Cardiac fibroblast (primary cell): Measurements from ENCODE around the gene LTB.

Source experiments
- DNase-seq, 2 donors: peaks; one replicate each; pipeline versions ENCODE4 v3.0.0 to v3.0.0-alpha.2; 2010; ENCODE audit warnings: low read depth in 2 of 2
- H3K4me3 ChIP-seq, 2 donors: replicated peaks in 1 of 2; 1 replicate in 1 of 2; 2 replicates in 1 of 2; pipeline ENCODE4 v1.5.1; 2011; ENCODE audit warnings: low read depth in 2 of 2, low read length in 2 of 2, mild to moderate bottlenecking in 2 of 2, moderate library complexity in 1 of 2
- CTCF ChIP-seq: IDR thresholded peaks from one replicate; pipeline ENCODE4 v1.5.1; 2011; ENCODE audit warnings: low read depth, mild to moderate bottlenecking, low read length, inconsistent platforms

The LTB gene

GRCh38 chr6:31575952-31576685 is 6.1 kb downstream of the LTB start:
- DNase-seq: peak in 1 of 2 donors; percentile 33
- H3K4me3 ChIP-seq: no peak overlapping the region

GRCh38 chr6:31575335-31575901 is 6.8 kb downstream of the LTB start, which contains the start of gene TNF:
TNF (plus strand) TSS chr6:31575565; CDS start chr6:31575742, 177 bp downstream.
- peak in 1 of 2 donors; percentile 39 for DNase-seq
- no peak within 1 kb of the TSS for H3K4me3 ChIP-seq
- TF ChIP-seq CTCF: no peak

More at GRCh38 chr6:31575952-31576685, 6.1 kb downstream of the LTB start:
- TF ChIP-seq CTCF: no peak

GRCh38 chr6:31574106-31575061 is 7.8 kb downstream of the LTB start:
- no peak for TF ChIP-seq CTCF
- H3K4me3 ChIP-seq: no peak overlapping the region
- no peak for DNase-seq

GRCh38 chr6:31573239-31574105 is 8.8 kb downstream of the LTB start:
- DNase-seq: no peak
- no peak overlapping the region for H3K4me3 ChIP-seq
- TF ChIP-seq CTCF: no peak

GRCh38 chr6:31572041-31572911 is 9.9 kb downstream of the LTB start, which contains the start of gene LTA:
LTA (plus strand) TSS chr6:31572289; CDS start chr6:31572743, 454 bp downstream.
- no peak within 1 kb of the TSS for H3K4me3 ChIP-seq
- DNase-seq: no peak
- no peak for TF ChIP-seq CTCF
